LNCAP (cell line): ENCODE results near the gene CSNK2B.

Source experiments
- TF ChIP-seq, protein P1 (sequence below): fragments of 450-650 bp; IDR thresholded peaks from 2 replicates; pipeline ENCODE4 v1.5.1; 2017; ENCODE audit warnings: mild to moderate bottlenecking

The CSNK2B gene

GRCh38 chr6:31640612-31641011, 25.3 kb upstream of the CSNK2B start:
- TF ChIP-seq, protein P1, sequence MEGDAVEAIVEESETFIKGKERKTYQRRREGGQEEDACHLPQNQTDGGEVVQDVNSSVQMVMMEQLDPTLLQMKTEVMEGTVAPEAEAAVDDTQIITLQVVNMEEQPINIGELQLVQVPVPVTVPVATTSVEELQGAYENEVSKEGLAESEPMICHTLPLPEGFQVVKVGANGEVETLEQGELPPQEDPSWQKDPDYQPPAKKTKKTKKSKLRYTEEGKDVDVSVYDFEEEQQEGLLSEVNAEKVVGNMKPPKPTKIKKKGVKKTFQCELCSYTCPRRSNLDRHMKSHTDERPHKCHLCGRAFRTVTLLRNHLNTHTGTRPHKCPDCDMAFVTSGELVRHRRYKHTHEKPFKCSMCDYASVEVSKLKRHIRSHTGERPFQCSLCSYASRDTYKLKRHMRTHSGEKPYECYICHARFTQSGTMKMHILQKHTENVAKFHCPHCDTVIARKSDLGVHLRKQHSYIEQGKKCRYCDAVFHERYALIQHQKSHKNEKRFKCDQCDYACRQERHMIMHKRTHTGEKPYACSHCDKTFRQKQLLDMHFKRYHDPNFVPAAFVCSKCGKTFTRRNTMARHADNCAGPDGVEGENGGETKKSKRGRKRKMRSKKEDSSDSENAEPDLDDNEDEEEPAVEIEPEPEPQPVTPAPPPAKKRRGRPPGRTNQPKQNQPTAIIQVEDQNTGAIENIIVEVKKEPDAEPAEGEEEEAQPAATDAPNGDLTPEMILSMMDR: no peak

GRCh38 chr6:31641370-31641769, 24.5 kb upstream of the CSNK2B start:
- TF ChIP-seq, protein P1: no peak

DNA sequence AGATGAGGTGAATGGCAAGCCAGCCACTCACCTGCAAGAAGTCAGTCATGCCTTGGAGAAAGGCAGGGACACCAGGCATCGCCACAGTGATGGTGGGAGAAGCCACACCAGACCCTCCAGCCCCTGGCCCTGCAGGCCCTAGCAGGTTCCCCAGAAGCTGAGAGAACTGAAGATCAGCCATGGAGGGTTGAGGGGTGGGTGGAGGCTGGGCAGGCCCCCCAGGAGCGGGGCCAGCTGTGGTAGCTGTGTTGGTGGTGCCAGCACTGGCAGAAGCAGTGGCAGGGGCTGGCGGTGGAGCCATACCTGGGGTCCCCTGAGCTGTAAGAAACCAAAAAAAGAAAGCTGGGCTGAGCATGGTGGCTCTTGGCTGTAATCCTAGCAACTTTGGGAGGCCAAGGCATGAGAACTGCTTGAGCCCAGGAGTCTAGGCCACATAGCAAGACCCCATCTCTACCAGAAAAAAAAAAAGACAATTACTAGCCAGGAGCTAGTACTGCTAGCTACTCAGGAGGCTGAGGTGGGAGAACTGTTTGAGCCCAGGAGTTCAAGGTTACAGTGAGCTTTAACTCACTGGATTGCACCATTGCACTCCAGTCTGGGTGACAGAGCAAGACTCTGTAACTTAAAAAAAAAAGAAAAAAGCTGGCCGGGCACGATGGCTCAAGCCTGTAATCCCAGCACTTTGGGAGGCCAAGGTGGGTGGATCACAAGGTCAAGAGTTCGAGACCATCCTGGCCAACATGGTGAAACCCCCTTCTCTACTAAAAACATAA, 22.9 kb upstream of the CSNK2B start:
- TF ChIP-seq, protein P1: no peak

DNA sequence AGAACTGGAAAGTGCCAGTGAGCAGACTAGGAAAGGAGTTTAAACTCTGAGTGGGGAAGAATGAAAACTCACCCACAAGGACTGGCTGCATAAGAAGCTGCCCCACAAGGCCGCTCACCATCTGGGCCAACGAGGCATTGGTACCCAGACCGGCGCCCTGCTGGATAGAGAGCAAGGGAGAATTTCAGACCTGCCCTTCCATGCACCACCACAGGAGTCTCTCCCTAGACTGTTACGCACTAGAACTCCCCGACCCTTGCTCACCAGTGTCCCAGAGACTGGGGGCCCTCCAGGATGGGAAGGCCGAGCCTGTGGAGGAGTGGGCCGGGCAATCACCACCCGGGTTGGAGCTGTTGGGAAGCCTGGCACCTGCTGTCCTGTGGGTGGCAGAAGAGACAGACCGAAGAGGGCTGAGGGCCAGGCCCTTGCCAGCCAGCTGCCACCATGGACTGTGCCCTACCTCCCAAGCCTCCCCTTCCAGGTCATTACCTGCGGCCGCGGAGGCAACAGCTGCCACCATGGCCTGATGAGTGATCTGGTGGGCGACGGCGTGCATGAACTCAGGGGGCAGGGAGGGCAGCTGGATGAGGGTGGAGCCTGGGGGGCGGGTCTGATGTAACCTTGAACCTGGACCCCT, 21.9 kb upstream of the CSNK2B start:
- TF ChIP-seq, protein P1: no peak

DNA sequence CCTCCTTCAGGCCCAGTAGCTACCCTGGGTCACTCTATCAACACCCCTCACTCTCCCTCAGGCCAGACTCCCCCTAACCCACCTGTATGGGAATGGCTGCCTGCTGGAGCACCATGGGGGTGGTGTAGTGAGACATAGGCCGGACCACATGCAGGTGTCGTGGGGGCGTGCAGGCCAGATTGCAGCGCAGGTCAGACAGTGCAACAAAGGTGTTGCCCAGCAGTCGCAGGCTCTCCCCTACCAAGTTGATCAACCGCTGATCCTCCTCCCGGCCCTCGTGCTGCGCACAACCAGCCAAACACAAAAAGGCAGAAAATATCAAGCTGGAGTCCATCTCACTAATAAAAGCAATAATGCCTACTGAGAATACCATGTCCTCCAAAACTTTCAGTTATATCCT, 20.6 kb upstream of the CSNK2B start:
- TF ChIP-seq, protein P1: no peak

- TF ChIP-seq, protein P1: no peak
Observed at GRCh38 chr6:31651602-31652191, 14.2 kb upstream of the CSNK2B start.

DNA sequence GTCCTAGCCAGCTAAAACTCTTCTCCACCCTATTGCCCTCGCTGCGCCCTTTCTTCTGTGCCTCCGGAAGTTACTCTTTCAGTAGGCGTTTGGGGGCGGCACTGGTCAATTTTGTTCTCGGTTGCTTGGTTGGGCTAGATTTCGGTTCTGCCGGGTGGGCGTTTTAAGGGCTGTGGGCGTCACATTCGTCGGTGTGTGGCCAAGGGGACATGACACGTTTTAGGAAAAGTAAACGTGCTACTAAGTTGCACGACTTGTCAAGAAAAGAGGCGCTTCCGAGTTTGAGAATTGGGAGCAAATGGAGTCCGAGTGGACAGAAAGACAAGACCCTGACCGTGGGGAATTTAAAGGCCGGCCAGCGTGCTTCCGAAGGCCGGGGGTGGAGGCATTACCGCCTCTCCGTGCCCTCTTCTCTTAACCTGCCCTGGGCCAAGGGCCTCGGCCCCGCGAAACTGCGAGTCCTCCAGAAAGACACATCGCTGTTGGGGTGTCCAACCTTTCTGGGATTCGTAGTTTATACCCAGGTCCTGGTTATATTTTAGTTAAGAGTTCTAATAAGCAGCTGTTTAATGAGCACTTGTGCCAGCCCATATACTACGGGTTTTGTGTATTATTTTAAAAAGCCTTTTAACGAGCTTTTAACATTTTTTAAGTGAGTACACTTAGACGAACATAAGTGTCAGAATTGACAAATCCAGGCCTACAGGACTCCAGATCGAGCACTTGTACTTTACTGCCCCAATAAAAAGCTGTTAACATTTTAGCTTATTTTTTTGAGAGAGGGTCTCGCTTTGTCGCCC, 12.8 kb upstream of the CSNK2B start:
- TF ChIP-seq, protein P1: no peak
